HCT116 (cell line): ENCODE results near the gene CAMP. TPM values are rescaled to one million over a fixed set of nuclear protein-coding genes. Genes with fewer than 3 reads are reported as not detected.

Experiments
- ATAC-seq: fragments of 200-7000 bp; cut with Tn5 transposase; 2 replicates; pipeline ENCODE4 v1.9.1; 2020; ENCODE audit warnings: mild to moderate bottlenecking, moderate library complexity
- BruUV-seq: library from RNA; stranded (reverse); fragments of 400-500 nt; replicated peaks from 2 replicates; lab custom pipeline; 2021; lab: Mats Ljungman, UMichigan
- CTCF ChIA-PET: fragments of 300-600 bp; sonication (Branson Sonifier 250); formaldehyde crosslinking; loops from one replicate; lab custom pipeline; 2021; ENCODE audit warnings: antibody characterized with exemption; lab: Charles Lee
- POLR2A ChIA-PET: fragments of 300-600, 350-600 bp; sonication (Branson Sonifier 250); formaldehyde crosslinking; loops from one replicate; lab custom pipeline; 2021; ENCODE audit warnings: antibody characterized with exemption; lab: Charles Lee
- RAD21 ChIA-PET, 2 experiments: fragments of 300-600 bp; sonication (Branson Sonifier 250); formaldehyde crosslinking; loops; one replicate each; lab custom pipeline; 2023; ENCODE audit warnings: low total read pairs in 2 of 2; ENCODE audit not compliant: uncharacterized antibody in 2 of 2, unreplicated experiment in 2 of 2, low non-redundant PET in 1 of 2; lab: Charles Lee
- DNase-seq: peaks from one replicate; pipeline ENCODE4 v3.0.0-alpha.2; 2010; ENCODE audit warnings: low read depth, low spot score
- H2AFZ ChIP-seq: fragments of 200-600 bp; shearing (Covaris generic), sonication (generic); 2 replicates; pipeline ENCODE4 v1.6.1; 2017; ENCODE audit warnings: low read depth, mixed run types, mixed read lengths, antibody characterized with exemption, low read length; ENCODE audit not compliant: poor library complexity, severe bottlenecking
- H3K27ac ChIP-seq: 2 replicates; pipeline ENCODE4 v1.5.1; 2012; ENCODE audit warnings: low read depth, low read length
- H3K27me3 ChIP-seq: fragments of 200-600 bp; sonication (generic); 2 replicates; pipeline ENCODE4 v1.6.1; 2016; ENCODE audit warnings: mixed run types, low read length, mixed read lengths; ENCODE audit not compliant: insufficient read depth
- H3K36me3 ChIP-seq, 2 experiments: fragments of 200-500 bp in 1 of 2; fragments of 200-600 bp in 1 of 2; sonication (Bioruptor generic) in 1 of 2; sonication (generic) in 1 of 2; 2 replicates each; pipeline versions ENCODE4 v1.5.1 to v1.6.1; 2014 to 2016; ENCODE audit warnings: low read length in 2 of 2, inconsistent platforms in 1 of 2, mixed read lengths in 1 of 2, mixed run types in 1 of 2; ENCODE audit not compliant: insufficient read depth in 2 of 2, control insufficient read depth in 1 of 2
- H3K4me1 ChIP-seq, 2 experiments: fragments of 200-600 bp in 1 of 2; sonication (generic) in 1 of 2; 2 replicates each; pipeline versions ENCODE4 v1.5.1 to v1.6.1; 2012 to 2017; ENCODE audit warnings: low read length in 2 of 2, inconsistent platforms in 1 of 2, mild to moderate bottlenecking in 1 of 2, mixed read lengths in 1 of 2, mixed run types in 1 of 2, moderate library complexity in 1 of 2; ENCODE audit not compliant: insufficient read depth in 2 of 2, control insufficient read depth in 1 of 2
- H3K4me2 ChIP-seq: fragments of 200-600 bp; sonication (generic); 2 replicates; pipeline ENCODE4 v1.6.1; 2017; ENCODE audit warnings: mixed run types, low read length, mixed read lengths
- H3K4me3 ChIP-seq, 2 experiments: fragments of 200-600 bp in 1 of 2; sonication (generic) in 1 of 2; replicated peaks in 1 of 2; 2 replicates each; pipeline ENCODE4 v1.5.1; 2011 to 2016; ENCODE audit warnings: low read length in 2 of 2, control low read depth in 1 of 2, low read depth in 1 of 2, mild to moderate bottlenecking in 1 of 2, mixed read lengths in 1 of 2, mixed run types in 1 of 2
- H3K79me2 ChIP-seq: fragments of 200-600 bp; sonication (generic); 2 replicates; pipeline ENCODE4 v1.6.1; 2017; ENCODE audit warnings: mild to moderate bottlenecking, mixed run types, low read length, moderate library complexity, mixed read lengths; ENCODE audit not compliant: insufficient read depth
- H3K9ac ChIP-seq: fragments of 200-600 bp; sonication (generic); 2 replicates; pipeline ENCODE4 v1.6.1; 2016; ENCODE audit warnings: low read length, mixed read lengths
- H3K9me2 ChIP-seq: fragments of 200-600 bp; sonication (generic), shearing (Covaris generic); 2 replicates; pipeline ENCODE4 v1.6.1; 2017; ENCODE audit warnings: mixed run types, mild to moderate bottlenecking, moderate library complexity; ENCODE audit not compliant: insufficient read depth
- H3K9me3 ChIP-seq, 2 experiments: fragments of 200-500 bp in 1 of 2; fragments of 200-600 bp in 1 of 2; sonication (Bioruptor generic) in 1 of 2; sonication (generic) in 1 of 2; 2 replicates each; pipeline ENCODE4 v1.6.1; 2014 to 2017; ENCODE audit warnings: low read length in 2 of 2, mixed read lengths in 2 of 2, inconsistent platforms in 1 of 2, low read depth in 1 of 2, mild to moderate bottlenecking in 1 of 2, mixed run types in 1 of 2, moderate library complexity in 1 of 2; ENCODE audit not compliant: control insufficient read depth in 1 of 2, insufficient read depth in 1 of 2
- H4K20me1 ChIP-seq: fragments of 200-600 bp; sonication (generic), shearing (Covaris generic); 2 replicates; pipeline ENCODE4 v1.6.1; 2017; ENCODE audit warnings: mixed run types, mild to moderate bottlenecking, moderate library complexity; ENCODE audit not compliant: insufficient read depth
- CBX3 ChIP-seq: IDR thresholded peaks from 2 replicates; pipeline ENCODE4 v1.6.1; 2012; ENCODE audit warnings: low read depth
- CEBPB ChIP-seq: IDR thresholded peaks from 2 replicates; pipeline ENCODE4 v1.6.1; 2012; ENCODE audit warnings: low read depth
- CTCF ChIP-seq, 3 experiments: fragments of 200-600 bp in 1 of 3; sonication (generic) in 1 of 3; IDR thresholded peaks in 2 of 3; conservative IDR thresholded peaks in 1 of 3; 2 replicates each; pipeline ENCODE4 v1.5.1; 2012 to 2017; ENCODE audit warnings: low read depth in 2 of 3, low read length in 2 of 3, antibody characterized with exemption in 1 of 3, borderline replicate concordance in 1 of 3, control low read depth in 1 of 3, mild to moderate bottlenecking in 1 of 3, mixed read lengths in 1 of 3, mixed run types in 1 of 3, moderate library complexity in 1 of 3; ENCODE audit not compliant: insufficient read depth in 1 of 3
- ELF1 ChIP-seq: IDR thresholded peaks from 2 replicates; pipeline ENCODE4 v1.6.1; 2012; ENCODE audit warnings: low read depth, borderline replicate concordance
- EZH2 ChIP-seq: fragments of 200-600 bp; sonication (generic); IDR thresholded peaks from 2 replicates; pipeline ENCODE4 v1.6.1; 2017; ENCODE audit warnings: antibody characterized with exemption, mixed run types
- EZH2phosphoT487 ChIP-seq: fragments of 200-600 bp; IDR thresholded peaks from 2 replicates; pipeline ENCODE4 v1.6.1; 2018; ENCODE audit warnings: antibody characterized with exemption, borderline replicate concordance
- POLR2AphosphoS5 ChIP-seq: IDR thresholded peaks from 2 replicates; pipeline ENCODE4 v1.6.1; 2011; ENCODE audit warnings: mild to moderate bottlenecking, low read depth, low read length, moderate library complexity
- RAD21 ChIP-seq: IDR thresholded peaks from 2 replicates; pipeline ENCODE4 v1.6.1; 2012; ENCODE audit warnings: low read depth, mild to moderate bottlenecking
- ZFX ChIP-seq: fragments of 450-650 bp; IDR thresholded peaks from 2 replicates; pipeline ENCODE4 v1.6.1; 2017
- ZNF274 ChIP-seq: fragments of 200-500 bp; sonication (Bioruptor generic); IDR thresholded peaks from 2 replicates; pipeline ENCODE4 v1.6.1; 2014; ENCODE audit warnings: mild to moderate bottlenecking, low read depth, low read length, inconsistent platforms
- intact Hi-C: fragments of 100-400 bp; cut with micrococcal nuclease; formaldehyde crosslinking; loops from 2 replicates; pipeline ENCODE4 v1.10.0; 2022
- total RNA-seq: library from RNA; stranded (reverse); gene quantifications from one replicate; pipeline ENCODE4 v1.2.1, GENCODE V29; 2021; ENCODE audit not compliant: unreplicated experiment
- TF ChIP-seq, protein P1 (sequence below): IDR thresholded peaks from 2 replicates; pipeline ENCODE4 v1.6.1; 2012

The CAMP gene
- total RNA-seq, 1 experiment from 2014 or later, result not detected

DNA sequence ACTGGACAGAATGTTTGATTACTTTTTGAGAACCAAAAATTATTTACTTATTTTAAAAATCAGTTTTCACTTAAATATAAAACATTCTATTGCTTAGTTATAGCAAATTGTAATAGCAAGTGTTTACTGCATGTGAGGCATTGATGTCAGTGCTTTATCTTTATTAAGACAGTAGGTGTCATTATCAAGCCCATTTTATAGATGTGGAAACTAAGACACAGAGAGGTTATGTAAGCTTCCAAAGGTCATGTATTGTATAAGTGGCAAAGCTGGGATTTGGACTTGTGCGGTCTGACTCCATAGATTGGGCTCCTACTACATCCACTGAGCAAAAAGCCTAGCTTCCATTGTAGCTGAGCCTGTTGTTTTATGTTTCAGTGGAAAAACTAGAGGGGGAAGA is 35.2 kb downstream of the CAMP start:
- no TSS peak for BruUV-seq
- Histone ChIP-seq H3K27ac (no peak overlapping the region), H2AFZ (no peak overlapping the region), H3K27me3 (no peaks in the 10 kb centered on the region), H3K79me2 (peaks cover 40% of the 10 kb centered on the region), H3K4me1 (no peaks in the 10 kb centered on the region), H3K36me3 (peaks cover 8 to 13% of the 10 kb centered on the region in 2 experiments), H4K20me1 (no peaks in the 10 kb centered on the region; the same call in 1 of the 2 replicates), H3K9me2 (no peaks in the 10 kb centered on the region), H3K4me3 (no peak overlapping the region), H3K4me2 (no peak overlapping the region), H3K9ac (no peak overlapping the region), H3K9me3 (no peaks in the 10 kb centered on the region)
- no peak for DNase-seq
- no peak for ATAC-seq
- intact Hi-C loops, result no loop called here
- ChIA-PET RAD21 (no interaction called here), POLR2A (no interaction called here), CTCF (no interaction called here)
- TF ChIP-seq EZH2phosphoT487, result no peak

DNA sequence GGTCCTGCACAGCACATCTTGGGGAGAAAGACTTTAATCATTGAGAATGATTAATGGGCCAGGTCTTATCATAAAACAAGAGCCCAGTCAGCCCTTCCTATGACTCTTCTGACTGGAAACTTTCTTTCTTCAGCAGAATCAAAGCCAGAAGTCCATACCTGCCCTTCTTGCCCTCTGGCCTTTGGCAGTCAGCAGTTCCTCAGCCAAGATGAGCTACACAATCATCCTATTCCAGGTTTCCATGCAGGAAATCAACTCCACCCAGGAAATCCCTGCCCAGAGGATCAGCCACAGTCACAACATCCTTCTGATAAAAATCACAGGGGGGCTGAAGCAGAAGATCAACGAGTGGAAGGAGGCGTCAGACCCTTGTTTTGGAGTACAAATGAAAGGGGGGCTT is 44.5 kb downstream of the CAMP start:
- Histone ChIP-seq H3K4me1 (peaks cover 0 to 6% of the 10 kb centered on the region in 2 experiments; a peak in 1 of 4 replicates), H3K79me2 (no peaks in the 10 kb centered on the region), H3K36me3 (peaks cover 8 to 23% of the 10 kb centered on the region in 2 experiments; a peak in 3 of 4 replicates), H3K4me2 (no peak overlapping the region), H3K27me3 (no peaks in the 10 kb centered on the region), H2AFZ (no peak overlapping the region), H3K9ac (no peak overlapping the region), H3K9me2 (no peaks in the 10 kb centered on the region), H3K4me3 (no peak overlapping the region), H3K9me3 (no peaks in the 10 kb centered on the region), H3K27ac (no peak overlapping the region), H4K20me1 (no peaks in the 10 kb centered on the region)
- ChIA-PET POLR2A (no interaction called here), RAD21 (no interaction called here), CTCF (interaction anchor here (1.4 kb wide), 1 partner anchor 168 kb away, joined by 4 read pairs; no protein-coding TSS in a partner anchor)
- no TSS peak for BruUV-seq
- ATAC-seq (no peak), DNase-seq (no peak)
- intact Hi-C loops, result no loop called here
- TF ChIP-seq RAD21, result no peak
- TF ChIP-seq, protein P1, sequence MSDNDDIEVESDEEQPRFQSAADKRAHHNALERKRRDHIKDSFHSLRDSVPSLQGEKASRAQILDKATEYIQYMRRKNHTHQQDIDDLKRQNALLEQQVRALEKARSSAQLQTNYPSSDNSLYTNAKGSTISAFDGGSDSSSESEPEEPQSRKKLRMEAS, result no peak
- TF ChIP-seq CTCF (IDR thresholded peaks at IDR 0.05 in 2 of 3, conservative IDR thresholded peaks at IDR 0.05 in 1 of 3; ENCODE audit: borderline replicate concordance in 1 of 3, insufficient read depth in 1 of 3, low read depth in 2 of 3, low read length in 2 of 3), result no peak
- no peak for TF ChIP-seq CEBPB
- TF ChIP-seq ZNF274, result no peak
- TF ChIP-seq ELF1, result no peak
- TF ChIP-seq EZH2, result no peak
- no peak for TF ChIP-seq ZFX
- no peak for TF ChIP-seq CBX3
- no peak for TF ChIP-seq POLR2AphosphoS5
